NCI-H2107 (cell line): Measurements from ENCODE around the gene PUS10.
"Not testable (repeated sequence)": the region's sequence is repeated elsewhere in the genome, so short reads cannot be mapped to it uniquely, and the experiment has no call there.

Experiments
- DNase-seq: peaks from one replicate; lab custom pipeline; 2025; lab: John Stamatoyannopoulos, UW

Gene PUS10

DNA sequence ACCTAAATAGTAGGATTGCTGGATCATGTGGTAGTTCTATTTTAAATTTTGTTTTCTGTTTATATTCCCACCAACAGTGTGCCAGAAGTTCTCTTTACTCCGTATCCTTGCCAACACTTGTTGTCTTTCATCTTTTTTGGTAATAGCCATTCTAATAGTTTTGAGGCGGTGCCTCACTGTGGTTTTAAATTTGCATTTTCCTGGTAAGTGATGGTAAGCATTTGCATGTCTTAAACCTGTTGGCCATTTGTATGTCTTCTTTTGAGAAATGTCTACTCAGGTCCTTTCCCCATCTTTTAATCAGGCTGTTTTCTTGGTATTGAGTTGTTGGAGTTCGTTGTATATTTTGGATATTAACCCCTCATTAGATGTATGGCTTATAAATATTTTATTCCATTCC, 85.1 kb downstream of the PUS10 start:
- DNase-seq, result no peak

DNA sequence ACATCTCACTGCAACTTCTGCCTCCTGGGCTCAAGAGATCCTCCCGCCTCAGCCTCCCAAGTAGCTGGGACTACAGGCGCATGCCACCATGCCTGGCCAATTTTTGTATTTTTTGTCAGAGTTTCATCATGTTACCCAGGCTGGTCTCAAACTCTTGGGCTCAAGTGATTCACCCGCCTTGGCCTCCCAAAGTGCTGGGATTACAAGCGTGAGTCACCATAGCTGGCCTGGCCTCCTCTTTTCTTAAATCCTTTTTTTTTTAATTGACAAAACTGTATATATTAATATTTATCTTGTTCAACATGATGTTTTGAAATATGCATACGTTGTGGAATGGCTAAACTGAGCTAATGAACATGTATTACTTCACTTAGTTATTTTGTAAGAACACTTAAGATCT, 86.0 kb downstream of the PUS10 start:
- not testable (repeated sequence) for DNase-seq

DNA sequence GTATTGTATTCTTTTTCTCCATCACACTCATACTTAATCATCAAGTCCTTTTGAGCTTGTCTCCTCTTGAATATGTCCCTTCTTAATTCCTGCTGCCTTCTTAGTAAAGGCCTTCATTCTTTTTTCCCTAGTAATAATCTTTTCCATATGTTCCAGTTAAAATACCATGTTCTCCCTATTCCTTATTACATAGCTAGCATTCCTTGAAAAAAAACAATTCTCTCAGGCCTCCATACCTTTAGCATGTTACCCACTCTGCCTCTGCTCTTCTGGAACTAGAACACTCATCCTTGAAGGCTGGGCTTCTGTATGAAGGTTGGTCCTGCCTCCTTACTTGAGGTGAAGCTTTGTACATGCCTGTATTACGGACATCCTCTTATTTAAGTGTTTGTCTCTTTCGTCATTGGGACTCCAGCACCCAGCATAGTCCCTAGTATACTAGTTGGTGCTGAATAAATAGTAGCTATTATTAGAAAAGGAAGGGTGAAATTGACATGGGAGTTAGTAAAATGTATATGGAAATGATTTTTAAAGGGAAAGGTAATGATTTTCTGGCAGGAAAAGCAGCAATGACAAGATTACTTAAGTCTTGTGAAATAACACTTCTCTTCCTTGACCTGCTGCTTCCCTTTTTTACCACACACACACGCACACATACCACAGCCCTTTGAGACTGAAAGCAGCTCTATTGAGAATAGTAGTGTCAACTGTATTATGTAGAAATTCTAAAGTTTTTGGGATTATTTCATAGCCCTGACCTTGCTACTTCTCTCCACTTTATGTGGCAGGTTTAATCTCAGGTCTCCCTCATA, 91.1 kb downstream of the PUS10 start:
- DNase-seq, result no peak

DNA sequence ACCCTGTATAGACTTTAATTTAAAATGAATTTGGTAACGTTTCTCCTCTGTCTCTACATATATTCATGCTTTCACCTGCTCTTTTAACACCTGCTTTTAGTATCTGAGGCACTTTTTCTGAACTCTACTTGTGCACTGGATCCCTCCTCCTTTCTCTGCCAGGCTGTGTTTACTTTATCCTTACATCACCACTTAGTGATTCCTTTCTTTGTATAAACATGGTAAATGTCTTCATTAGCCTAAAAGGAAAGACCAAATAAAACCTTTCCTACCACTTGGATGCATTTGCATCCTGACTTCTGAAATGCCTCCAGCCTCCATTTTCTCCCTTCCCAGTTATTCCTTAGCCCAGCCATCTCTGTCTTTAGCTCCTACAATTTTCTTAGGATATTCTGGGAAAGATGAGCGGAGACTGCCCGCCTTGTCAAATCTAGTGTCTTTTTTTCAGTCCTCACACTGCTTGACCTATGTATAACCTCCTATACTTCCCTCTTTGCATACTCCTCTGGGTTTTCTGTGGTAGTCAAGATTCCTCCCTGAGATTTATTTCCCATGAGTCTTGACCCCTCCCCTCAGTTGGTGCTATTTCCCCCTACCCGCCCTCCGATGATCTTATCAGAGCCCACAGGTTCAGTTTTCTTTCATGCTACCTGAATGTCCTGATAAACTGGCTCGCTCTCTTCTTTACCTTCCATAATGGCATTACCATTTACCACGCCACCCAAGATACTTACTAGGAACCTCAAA, 91.9 kb downstream of the PUS10 start:
- DNase-seq, result no peak

DNA sequence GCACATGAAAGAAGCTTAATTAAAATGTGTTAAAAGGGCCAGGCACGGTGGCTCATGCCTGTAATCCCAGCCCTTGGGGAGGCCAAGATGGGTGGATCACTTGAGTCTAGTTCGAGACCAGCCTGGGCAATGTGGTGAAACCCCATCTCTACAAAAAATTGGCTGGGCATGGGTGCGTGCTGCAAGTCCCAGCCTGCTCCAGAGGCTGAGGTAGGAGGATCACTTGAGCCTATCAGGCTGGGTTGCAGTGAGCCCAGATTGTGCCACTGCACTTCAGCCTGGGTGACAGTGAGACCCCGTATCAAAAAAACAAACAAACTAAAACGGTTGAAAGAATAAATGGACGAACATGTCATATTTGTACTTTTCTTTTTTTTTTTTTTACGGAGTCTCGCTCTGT, 110.7 kb downstream of the PUS10 start:
- DNase-seq, result no peak

DNA sequence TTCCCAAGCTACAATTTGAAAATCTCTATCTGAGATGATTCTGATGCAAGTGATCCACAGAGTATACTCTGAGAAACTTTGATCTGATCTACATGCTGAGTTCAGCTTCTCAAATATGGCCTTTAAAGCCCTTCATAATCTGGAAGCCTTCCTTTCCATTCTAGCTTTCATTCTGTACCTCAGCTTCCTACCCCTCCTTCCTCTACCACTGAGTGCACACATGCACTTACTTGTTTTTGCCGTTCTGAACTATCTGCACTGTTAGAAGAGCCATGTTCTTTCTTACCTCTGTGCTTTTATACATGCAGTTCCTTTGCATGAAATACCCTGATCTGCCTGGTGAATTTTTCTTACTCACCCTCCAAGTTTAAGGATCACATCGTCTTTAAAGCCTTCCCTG, 111.7 kb downstream of the PUS10 start:
- DNase-seq, result no peak

DNA sequence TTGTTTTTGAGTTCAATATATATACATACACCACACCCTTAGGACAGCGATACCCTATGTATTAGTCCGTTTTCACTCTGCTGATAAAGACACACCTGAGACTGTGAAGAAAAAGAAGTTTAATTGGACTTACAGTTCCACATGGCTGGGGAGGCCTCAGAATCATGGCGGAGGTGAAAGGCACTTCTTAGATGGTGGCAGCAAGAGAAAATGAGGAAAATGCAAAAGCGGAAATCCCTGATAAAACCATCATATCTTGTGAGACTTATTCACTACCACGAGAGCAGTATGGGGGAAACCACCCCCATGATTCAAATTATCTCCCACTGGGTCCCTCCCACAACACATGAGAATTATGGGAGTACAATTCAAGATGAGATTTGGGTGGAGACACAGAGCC, 112.2 kb downstream of the PUS10 start:
- DNase-seq, result not testable (repeated sequence)

DNA sequence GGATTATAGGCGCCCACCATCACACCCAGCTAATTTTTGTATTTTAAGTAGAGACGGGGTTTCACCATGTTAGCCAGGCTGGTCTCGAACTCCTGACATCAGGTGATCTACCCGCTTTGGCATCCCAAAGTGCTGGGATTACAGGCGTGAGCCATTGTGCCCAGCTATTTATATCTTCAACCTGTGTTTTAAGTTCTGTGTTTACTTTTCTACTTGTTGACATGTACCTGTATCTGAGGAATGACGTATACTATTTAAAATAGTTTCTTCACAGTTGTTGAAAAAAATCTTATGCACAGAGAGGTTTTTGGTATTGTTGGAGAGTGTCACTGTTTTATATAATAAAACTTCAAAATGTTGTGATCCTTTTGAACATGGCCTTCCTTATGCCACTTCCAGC, 116.8 kb downstream of the PUS10 start:
- not testable (repeated sequence) for DNase-seq

DNA sequence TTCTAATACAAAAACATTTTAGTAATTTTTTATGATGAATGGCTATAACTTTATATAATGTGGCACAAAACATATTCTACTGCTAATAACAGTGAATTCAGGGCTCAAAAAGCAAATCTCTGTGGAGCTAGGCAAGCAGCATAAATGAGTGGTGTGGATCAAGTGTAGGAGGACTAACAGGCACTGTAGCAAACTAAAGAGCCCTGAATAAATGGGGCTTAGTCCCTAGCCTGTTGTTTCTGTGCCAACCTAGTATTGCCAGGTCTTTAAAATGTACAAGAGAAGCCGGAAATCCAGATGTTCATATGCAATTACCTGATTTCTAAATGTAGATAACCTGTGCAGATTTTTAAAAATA, 118.2 kb downstream of the PUS10 start:
- no peak for DNase-seq

DNA sequence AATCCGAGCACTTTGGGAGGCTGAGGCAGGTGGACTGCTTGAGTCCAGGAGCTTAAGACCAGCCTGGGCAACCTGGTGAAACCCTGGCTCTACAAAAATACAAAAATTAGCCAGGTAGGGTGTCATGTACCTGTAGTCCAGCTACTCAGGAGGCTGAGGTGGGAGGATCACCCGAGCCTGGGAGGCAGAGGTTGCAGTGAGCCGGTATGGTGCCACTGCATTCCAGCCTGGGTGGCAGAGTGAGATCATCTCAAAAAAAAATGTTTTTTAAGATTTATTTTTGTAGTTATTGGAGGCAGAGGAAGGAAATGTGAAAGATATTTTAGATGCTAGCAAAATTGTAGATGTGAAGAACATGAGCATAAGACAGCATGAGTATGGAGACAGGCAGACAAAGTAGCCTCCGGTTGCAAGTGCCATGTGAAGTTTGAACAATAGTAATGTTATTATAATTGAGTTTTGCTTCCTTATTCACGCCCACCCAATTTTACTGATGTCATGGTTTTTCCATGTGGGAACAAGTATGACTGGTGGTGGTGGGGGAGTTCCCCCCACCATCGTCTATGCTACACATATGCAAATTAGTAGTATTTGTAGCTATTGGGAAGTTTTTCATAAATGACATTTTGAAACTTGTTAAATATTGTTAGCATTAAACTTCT, 118.7 kb downstream of the PUS10 start:
- DNase-seq, result no peak

DNA sequence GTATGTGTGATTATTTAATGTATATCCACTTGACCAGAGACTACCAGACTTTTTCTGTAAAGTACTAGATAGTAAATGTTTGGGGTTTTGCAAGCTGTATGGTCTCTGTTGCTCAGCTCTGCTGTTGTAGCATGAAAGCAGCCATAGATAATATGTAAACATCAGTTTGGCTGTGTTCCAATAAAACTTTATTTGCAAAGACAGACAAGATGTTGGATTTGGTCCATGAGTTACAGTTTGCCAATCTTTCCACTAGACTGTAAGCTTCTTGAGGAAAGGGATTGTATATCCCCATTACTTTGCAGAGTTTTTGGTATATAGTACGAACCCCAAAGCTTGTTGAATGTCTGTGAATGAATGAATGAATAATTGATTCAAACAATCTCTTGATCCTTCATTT, 119.5 kb downstream of the PUS10 start:
- DNase-seq, result no peak
